Colonic mucosa (tissue), 4 donors: ENCODE data around the gene ASCC1. TPM values are rescaled to one million over a fixed set of nuclear protein-coding genes. Genes with fewer than 3 reads are reported as not detected.

Experiments used
- DNase-seq: peaks from one replicate; pipeline ENCODE4 v3.0.0-alpha.2; 2020
- H3K27ac ChIP-seq: fragments of 200-600 bp; one replicate; pipeline ENCODE4 v1.8.0; 2021
- H3K27me3 ChIP-seq: fragments of 200-600 bp; one replicate; pipeline ENCODE4 v1.8.0; 2021
- H3K36me3 ChIP-seq: fragments of 200-600 bp; one replicate; pipeline ENCODE4 v1.8.0; 2021
- H3K4me1 ChIP-seq: fragments of 200-600 bp; one replicate; pipeline ENCODE4 v1.8.0; 2021; ENCODE audit warnings: mild to moderate bottlenecking
- H3K4me3 ChIP-seq: fragments of 200-600 bp; one replicate; pipeline ENCODE4 v1.8.0; 2021
- H3K9ac ChIP-seq, 2 donors: one replicate each; pipeline ENCODE4 v1.7.0; 2013; ENCODE audit warnings: control low read depth in 2 of 2, low read depth in 2 of 2, low read length in 2 of 2
- H3K9me3 ChIP-seq: fragments of 200-600 bp; one replicate; pipeline ENCODE4 v1.8.0; 2021
- intact Hi-C: fragments of 100-400 bp; cut with DNase I; formaldehyde crosslinking; loops from one replicate; pipeline ENCODE4 v1.14.1; 2022
- total RNA-seq, 2 donors: library from RNA; stranded (reverse); fragmentation: NEBNext Ultra II Directional in 1 of 2; extraction: Animal tissue kit (Norgen Biotek cat#: 25700) in 1 of 2; gene quantifications; one replicate each; pipeline ENCODE4 v1.2.1, GENCODE V29; 2021
- TF ChIP-seq, protein P1 (sequence below): fragments of 200-600 bp; IDR thresholded peaks from one replicate; pipeline ENCODE4 v1.8.0; 2022; ENCODE audit warnings: antibody characterized with exemption, mild to moderate bottlenecking
- donor health status: healthy.
- donor health status: DM: no; HTN: no; CAD: no.
- donor health status: DM: no; HTN: no; CAD: no.

ASCC1 gene
- total RNA-seq, 2 donors from 2014 or later = 16.2 to 19.2 TPM

DNA sequence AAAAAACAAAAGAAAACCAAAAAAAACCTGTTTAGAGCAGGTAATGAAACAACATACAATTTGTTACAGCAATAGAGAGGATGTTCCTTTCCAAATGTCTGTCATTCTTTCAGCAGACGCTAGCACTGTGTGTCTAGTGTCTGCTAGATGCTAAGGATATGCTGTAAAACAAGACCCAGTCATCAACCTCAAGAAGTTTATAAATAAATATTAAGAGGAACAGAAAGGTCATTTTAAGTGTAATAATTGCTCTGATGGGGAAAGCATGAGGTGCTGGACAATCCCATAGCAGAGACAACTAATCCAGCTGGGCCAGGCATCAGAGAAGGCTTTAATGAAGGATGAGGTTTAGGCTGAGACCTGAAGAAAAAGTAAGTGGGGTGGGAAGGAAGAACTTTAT lies 23.3 kb upstream of the ASCC1 start:
- no peak overlapping the region for H3K27ac ChIP-seq
- H3K4me3 ChIP-seq = no peak overlapping the region
- TF ChIP-seq, protein P1, sequence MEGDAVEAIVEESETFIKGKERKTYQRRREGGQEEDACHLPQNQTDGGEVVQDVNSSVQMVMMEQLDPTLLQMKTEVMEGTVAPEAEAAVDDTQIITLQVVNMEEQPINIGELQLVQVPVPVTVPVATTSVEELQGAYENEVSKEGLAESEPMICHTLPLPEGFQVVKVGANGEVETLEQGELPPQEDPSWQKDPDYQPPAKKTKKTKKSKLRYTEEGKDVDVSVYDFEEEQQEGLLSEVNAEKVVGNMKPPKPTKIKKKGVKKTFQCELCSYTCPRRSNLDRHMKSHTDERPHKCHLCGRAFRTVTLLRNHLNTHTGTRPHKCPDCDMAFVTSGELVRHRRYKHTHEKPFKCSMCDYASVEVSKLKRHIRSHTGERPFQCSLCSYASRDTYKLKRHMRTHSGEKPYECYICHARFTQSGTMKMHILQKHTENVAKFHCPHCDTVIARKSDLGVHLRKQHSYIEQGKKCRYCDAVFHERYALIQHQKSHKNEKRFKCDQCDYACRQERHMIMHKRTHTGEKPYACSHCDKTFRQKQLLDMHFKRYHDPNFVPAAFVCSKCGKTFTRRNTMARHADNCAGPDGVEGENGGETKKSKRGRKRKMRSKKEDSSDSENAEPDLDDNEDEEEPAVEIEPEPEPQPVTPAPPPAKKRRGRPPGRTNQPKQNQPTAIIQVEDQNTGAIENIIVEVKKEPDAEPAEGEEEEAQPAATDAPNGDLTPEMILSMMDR = no peak
- DNase-seq = no peak
- intact Hi-C loops = no loop called here
- no peaks in the 10 kb centered on the region for H3K36me3 ChIP-seq
- H3K9me3 ChIP-seq = no peaks in the 10 kb centered on the region
- H3K4me1 ChIP-seq = peaks cover 14% of the 10 kb centered on the region
- H3K9ac ChIP-seq = no peak overlapping the region
- H3K27me3 ChIP-seq = no peaks in the 10 kb centered on the region

DNA sequence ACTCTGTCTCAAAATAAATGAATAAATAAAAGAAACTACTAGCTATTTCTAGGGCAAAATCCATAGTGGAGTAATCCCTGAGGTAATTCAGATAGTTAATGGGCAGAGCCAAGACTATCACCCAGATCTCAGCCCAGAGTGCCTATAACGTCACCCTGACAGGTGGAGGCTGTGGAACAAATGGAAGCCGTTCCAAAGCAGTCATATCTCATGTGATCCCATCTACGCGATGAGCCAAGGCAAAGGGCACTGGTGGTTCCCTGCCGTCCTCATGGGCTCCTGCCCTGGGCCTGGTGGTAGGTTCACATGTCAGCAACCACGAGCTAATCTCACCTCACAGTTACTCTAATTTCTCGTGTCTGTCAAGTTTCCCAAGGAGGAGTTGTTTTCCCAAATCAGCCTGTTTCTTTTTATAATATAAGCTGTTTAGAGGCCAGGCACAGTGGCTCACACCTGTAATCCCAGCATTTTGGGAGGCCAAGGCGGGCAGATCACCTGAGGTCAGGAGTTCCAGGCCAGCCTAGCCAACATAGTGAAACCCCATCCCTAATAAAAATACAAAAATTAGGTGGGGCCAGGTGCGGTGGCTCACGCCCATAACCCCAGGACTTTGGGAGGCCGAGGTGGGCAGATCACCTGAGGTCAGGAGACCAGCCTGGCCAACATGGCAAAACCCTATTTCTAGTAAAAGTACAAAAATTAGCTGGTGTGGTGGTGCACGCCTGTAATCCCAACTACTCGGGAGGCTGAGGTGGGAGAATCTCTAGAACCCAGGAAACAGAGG lies 22.5 kb upstream of the ASCC1 start:
- peaks cover 6% of the 10 kb centered on the region for H3K4me1 ChIP-seq
- intact Hi-C loops = no loop called here
- TF ChIP-seq, protein P1 = no peak
- no peak overlapping the region for H3K4me3 ChIP-seq
- no peaks in the 10 kb centered on the region for H3K9me3 ChIP-seq
- peaks cover 7% of the 10 kb centered on the region for H3K36me3 ChIP-seq
- no peaks in the 10 kb centered on the region for H3K27me3 ChIP-seq
- H3K27ac ChIP-seq = no peak overlapping the region
- DNase-seq = no peak
- H3K9ac ChIP-seq = no peak overlapping the region

DNA sequence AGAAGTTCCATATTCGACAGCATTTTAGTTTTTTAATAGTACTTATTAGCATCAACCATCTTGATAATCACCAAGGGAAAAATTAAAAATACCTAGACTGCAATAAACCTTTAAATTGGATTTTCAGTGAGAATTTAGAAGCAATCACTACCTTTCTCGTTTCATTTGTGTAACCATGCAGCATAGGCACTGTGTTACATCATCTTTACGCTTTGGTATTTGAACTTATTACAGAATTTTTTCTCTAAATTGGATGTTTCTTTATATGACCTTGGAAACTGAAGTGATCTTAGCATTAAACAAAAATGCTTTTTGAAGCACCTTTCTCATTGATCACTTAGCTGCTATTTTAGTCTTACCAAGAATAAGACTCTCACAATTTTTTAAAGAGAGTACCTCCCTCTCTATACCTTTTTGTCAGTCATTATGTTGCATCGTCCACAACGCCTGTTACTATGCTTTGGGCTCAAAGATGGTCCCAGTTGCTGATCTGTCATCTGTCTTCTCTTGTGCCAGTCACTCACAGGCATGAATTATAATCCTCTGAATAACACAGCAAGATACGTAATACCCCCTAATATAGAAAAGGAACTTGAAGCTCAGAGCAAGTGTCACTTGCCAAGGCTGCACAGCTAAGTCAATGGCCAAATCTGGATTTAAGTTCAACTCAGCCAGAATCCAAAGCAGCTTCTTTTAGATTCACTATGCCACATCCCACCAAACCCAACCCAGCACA lies 19.6 kb upstream of the ASCC1 start:
- TF ChIP-seq, protein P1 = no peak
- intact Hi-C loops = no loop called here
- Histone ChIP-seq H3K36me3 (peaks cover 7% of the 10 kb centered on the region), H3K9ac (no peak overlapping the region), H3K9me3 (no peaks in the 10 kb centered on the region), H3K27ac (no peak overlapping the region), H3K27me3 (no peaks in the 10 kb centered on the region), H3K4me3 (no peak overlapping the region), H3K4me1 (no peaks in the 10 kb centered on the region)
- DNase-seq = no peak

DNA sequence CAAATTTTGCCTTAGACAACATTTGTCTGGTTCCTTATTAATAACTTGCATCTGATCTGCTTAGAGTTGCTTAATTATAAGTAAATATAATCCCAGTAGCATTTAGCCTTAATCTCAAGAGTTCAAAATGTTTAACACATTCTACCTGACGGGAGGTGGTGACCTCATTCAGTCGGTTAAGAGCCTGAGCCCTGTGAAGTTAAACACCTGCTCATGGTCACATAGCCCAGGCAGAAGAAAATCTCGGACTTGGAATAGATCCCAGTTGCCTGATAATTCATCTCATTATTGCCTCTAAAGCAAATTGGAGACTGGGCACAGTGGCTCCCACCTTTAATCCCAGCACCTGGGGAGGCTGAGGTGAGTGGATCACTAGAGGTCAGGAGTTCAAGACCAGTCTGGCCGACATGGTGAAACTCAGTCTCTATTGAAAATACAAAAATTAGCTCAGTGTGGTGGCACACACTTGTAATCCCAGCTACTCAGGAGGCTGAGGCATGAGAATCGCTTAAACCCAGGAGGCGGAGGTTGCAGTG lies 18.6 kb upstream of the ASCC1 start:
- Histone ChIP-seq H3K4me3 (no peak overlapping the region), H3K27ac (no peak overlapping the region), H3K4me1 (no peaks in the 10 kb centered on the region), H3K36me3 (peaks cover 7% of the 10 kb centered on the region), H3K9me3 (no peaks in the 10 kb centered on the region), H3K27me3 (no peaks in the 10 kb centered on the region), H3K9ac (no peak overlapping the region)
- intact Hi-C loops = no loop called here
- DNase-seq = no peak
- TF ChIP-seq, protein P1 = no peak

DNA sequence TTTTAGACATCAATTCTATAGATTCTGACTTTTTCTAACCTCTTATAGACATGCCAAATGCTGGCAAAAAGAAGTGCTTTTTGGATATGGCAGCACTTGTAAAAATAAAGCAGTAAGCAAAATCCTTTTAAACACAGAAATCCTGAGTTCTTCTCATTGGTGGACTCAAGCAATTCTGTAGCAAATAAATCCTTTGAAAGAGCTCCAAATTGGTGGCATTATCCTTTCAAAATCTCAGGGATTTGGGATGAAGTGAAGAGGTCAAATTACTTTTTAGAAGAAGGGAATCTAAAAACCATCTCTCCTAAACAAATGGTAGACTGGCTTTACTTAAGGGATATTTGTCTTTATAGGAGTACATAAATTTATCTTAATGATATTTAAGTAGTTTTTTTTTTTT lies 17.5 kb upstream of the ASCC1 start:
- Histone ChIP-seq H3K27ac (no peak overlapping the region), H3K4me1 (no peaks in the 10 kb centered on the region), H3K36me3 (peaks cover 7% of the 10 kb centered on the region), H3K9ac (no peak overlapping the region), H3K9me3 (no peaks in the 10 kb centered on the region), H3K27me3 (no peaks in the 10 kb centered on the region), H3K4me3 (no peak overlapping the region)
- no peak for DNase-seq
- intact Hi-C loops = no loop called here
- TF ChIP-seq, protein P1 = no peak
